ENCODE data around the gene PELI1.
"Not testable (repeated sequence)": the region's sequence is repeated elsewhere in the genome, so short reads cannot be mapped to it uniquely, and the experiment has no call there.

The PELI1 gene

DNA sequence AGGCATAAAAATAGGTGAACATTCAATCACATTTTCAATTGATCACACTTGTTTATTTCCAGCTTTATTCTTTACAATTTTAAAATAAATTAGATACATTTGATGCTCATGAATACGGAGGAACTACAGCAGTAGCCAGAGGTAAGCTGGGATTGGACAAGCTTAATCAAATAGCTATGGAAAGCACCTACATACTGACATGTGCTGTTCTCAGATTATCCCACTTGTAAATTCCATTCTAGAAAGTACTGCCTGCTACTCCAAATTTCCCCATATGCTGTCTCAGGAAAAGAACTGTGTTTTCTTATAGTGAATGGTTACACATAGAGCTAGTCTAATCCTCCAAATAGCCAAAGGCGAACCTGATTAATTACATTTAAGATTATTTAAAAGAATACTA, 24.2 kb downstream of the PELI1 start:
- no peak for DNase-seq

DNA sequence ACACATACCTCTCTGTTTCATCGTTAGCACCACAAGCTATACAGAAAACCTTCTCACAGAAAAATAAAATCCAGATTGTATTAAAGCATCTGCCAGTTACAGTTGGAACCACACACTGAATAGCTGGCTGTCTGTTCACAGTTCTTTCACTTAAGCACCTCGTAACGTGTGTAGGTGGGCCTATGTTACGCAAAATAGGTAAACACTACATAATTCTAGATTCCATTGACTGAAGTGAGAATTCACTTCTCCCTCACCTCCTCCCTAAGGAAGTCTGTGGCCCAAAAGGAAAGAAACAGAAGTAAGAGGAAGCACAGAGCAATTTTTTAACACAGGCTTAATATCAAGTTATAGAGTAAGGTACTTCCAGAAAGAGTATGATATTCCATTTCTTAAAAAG, 24.9 kb downstream of the PELI1 start:
- no peak for DNase-seq

DNA sequence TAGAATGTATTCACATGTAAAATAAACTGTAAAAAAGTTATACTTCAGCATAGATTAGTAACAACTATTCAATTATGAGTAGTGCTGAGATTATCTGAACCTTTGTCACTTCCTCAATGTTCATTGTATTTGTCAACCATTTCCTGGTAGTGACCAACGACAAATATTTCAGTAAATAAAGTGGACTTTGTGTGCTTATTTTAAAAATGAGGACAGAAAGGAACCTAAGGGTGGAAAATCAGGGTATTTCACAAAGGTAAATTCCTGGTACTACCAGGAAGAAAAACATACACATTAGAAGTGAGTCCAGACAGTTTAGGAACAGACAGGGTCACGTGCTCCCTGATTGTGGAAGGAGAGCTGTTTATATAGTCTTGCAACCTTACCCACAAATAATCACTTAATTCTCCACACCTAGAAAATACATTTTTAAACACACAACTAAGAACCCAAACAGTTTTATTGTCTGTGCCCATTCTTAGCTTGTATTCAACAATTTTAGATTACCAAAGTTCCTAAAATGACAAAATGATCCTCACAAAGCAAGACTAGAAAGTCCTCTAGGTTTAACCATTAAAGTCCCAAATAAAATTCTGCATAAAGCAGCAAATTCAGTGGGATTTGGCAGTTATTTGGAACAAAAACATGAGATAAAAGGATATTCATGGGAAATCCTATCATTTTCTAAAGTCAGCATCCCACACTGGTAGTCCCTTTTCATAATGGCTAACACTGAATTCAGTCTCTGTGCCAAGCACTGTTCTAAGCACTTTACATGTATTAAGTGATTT, 28.2 kb downstream of the PELI1 start:
- no peak for DNase-seq

DNA sequence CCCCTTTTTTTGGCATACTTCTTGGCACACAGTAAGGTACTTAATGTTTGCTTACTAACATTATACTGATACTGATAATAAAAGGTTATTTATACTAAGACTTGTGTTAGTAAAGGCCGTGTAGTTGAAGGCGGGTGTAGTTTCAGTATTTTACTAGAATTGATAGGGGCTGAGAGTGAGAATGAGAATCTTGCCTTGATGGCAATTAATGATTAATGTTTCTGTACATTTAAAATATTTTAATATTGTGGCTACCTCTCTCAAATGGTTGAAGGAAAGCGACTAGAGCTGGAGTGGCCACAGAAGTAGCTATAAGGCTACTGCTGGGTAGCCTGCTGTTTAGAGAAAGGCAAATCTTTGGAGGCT, 29.3 kb downstream of the PELI1 start:
- DNase-seq = no peak

DNA sequence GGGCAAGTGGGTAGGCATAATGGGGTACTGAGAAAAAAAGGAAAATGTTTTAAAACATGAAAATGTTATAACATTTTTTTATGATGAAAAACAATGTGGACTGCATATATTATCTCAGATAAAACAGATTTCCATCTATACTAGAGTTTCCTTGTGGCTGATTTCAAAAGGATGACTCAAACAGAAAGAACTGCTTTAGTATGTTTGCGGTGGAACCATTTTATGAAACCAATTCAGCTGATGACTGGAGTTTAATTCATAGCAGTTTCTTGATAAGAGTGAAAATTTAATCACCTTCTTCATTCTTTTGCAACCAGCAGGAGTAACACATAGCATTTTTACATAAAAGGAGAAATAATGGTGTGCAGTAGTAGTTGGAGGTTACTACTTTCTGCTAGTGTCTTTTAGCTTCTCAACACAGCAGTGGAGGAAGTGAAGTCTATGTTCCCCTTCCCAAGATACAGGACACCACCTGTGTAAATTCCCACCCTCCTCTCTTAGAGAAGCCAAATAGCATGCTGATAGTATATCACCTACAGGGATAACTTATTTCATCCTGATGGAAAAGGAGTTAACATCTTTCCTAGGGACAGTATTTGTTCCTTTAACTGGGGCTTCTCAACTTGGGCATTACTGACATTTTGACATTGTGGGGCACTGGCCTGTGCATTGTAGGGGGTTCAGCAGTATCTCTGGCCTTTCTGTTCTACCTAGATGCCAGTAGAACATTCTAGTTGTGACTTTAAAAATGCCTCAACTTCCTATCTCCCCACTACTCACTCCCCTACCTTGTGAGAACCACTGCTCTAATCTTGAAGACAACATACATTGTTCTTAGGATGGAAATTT, 29.9 kb downstream of the PELI1 start:
- no peak for DNase-seq

DNA sequence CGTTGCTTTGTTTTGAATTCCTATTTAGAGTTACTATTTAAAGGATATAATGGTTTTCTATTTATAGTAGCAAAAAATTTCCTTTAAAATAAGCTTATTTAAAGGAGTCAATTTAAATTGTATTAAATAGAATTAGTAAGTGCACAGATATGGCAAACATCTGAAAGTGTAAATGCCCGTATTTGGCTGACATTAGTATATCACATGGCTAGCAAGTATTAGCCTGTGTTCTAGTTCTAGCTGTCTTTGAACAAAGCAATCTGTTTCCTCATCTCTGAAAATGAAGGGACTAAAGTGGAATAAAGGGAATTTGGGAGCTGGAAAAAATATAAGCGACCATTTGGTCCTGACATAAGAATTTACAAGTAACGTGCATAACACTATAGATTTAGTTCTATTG, 32.2 kb downstream of the PELI1 start:
- no peak for DNase-seq

DNA sequence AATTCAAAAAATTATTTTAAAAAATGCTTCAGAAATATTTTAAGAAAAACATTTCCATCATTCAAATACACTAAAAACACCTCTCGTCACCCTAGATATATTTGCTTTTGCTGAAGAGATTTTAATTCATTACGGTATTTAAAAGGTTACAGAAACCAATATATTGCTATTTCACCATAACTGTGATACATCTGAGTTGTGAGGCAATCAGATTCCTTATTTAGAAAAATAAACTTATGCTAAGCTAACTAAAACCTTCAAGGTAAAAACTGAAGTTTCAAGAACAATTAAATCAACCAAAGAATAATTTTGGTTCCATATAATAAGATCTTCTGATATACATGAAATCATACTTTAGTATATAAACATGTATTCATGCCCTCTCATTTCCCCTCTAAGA, 32.8 kb downstream of the PELI1 start:
- DNase-seq = no peak

DNA sequence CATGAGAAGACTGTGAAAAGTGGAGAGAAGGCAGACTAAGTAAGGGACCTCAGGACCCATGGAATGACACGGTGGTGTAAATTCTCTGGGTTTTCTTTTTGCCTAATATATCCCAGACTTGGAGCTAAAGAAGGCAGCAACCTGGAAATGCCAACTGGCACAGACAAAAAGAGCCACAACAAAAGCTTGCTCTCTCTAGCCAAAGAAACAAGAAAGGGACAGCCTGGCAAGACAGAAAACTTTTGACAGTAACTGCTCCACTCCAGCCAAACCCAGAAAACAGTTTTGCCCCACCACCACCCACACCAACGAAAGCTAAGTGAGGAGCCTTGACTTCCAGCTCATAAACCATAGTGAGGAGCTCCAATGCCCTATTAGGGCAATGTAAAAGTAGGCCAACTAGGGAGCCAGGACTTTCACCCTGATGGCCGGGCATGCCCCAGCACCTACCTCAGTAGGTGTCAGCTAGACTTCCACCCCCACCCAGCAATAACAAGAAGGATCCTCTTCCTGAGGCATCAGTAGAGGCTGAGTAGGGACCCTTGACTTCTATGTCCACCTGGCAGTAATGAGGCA, 35.5 kb downstream of the PELI1 start:
- DNase-seq = no peak

DNA sequence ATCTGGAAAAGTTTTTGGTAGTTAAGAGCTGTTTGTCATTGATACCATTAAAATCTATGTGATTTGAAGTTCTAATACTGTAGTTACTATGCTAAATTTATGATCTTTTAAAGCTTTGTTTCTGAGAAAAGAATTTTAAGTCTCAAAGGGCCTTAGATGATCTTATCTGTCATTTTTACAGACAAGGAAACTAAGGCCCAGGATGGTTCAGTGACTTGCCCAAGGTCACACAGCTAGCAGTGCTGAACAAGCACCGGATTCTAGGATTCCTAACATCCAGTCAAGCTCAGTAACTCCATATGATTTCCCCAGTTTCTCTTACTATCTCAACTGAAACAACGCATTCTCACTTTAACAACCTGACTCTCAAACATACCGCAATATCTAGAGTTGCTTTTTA, 37.7 kb downstream of the PELI1 start:
- no peak for DNase-seq

DNA sequence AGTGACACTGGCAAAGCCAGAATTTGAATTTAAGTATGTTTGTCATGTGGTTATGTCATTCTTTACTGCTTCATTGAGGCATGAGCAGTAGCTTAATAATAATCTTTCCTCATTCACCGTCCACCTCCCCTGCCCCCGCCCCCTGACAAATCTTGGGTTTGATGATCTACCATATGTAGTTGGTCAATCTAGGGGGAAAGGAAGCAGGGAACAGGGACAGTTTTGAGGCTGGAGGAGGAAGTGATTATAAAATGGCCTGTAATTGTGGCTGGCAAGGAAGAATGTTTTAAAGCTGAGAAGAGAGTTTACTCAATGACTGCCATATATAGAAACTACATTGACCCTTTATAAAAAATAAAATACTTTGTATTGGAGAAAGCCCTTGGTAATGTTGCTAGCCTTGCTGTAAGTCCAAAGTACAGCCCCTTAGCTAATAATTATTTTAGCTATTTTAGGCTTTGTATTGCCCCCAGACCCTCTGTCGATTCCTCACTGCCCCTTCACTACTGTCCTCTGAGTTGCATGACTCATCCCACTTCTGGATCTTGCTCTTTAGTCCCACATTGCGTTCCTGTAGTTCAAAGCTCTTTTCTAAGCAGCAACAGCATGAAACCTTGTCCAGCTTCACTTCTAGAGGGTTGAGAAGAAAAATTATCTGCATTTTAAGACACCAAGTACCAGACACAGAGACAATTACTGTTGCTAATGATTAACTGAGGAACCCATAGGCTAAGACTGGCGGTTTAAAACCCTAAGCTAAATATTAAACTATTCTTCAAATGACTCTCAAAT, 38.4 kb downstream of the PELI1 start:
- no peak for DNase-seq

DNA sequence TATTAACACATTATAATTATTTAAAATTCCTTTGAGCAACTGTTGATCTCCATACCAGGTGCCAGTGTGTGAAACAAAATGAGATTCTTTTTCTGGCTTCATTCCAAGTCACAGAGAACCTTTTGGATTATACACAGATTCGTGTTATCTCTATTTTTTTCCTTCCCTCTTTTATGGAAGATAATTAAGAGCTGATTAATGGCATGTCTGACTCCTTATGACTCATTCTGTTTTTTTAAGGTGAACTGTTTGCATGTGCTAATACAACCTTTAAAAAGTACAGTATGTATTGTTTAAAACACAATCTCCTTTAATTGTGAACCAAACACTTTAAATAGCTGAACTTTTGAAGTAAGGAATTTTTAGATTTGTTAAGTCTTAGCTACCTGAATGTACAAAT, 39.3 kb downstream of the PELI1 start:
- DNase-seq = no peak

DNA sequence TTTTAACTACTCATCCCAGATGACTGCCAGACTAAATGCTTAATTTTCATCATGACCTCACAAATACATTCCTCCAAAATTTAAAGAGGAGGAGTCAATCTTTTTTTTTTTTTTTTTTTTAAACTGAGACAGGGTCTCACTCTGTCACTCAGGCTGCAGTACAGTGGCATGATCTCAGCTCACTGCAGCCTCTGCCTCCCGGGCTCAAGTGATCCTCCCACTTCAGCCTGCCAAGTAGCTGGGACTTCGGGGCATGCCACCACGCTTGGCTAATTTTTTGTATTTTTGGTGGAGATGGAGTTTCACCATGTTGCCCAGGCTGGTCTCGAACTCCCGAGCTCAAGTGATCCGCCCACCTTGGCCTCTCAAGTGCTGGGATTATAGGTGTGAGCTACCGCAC, 41.5 kb downstream of the PELI1 start:
- not testable (repeated sequence) for DNase-seq

DNA sequence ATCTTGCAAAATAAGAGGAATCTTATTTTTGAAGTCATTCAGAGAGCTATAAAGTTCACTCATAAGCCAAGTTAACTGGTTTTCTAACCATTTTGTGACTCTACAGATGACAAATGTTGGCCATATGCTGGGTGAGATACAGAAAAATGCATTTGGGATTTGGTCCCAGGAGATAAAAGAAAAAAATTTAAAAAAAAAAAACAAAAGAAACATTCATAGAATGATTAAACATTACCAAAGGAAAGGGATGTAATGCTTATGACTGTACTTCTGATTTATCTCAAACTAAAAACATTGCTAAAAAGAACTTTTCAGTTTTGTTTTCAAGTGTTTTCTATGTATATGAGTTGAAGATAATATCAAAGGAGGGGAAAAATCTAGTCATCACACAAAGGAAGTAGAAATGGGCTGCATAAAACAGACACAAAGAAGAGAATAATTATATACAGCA, 43.1 kb downstream of the PELI1 start:
- DNase-seq = no peak

DNA sequence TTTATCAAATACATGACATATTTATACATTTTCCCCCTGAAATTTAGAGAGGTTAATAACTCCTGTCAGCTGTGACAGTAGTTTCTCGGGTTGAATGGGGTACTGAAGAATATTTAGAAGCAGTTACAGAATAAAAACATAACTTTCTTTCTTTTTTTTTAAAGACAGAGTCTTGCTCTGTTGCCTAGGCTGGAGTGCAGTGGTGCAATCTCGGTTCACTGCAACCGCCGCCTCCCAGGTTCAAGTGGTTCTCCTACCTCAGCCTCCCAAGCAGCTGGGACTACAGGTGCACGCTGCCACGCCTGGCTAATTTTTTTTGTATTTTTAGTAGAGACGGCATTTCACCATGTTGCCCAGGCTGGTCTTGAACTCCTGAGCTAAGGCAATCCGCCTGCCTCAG, 43.6 kb downstream of the PELI1 start:
- DNase-seq = not testable (repeated sequence)

DNA sequence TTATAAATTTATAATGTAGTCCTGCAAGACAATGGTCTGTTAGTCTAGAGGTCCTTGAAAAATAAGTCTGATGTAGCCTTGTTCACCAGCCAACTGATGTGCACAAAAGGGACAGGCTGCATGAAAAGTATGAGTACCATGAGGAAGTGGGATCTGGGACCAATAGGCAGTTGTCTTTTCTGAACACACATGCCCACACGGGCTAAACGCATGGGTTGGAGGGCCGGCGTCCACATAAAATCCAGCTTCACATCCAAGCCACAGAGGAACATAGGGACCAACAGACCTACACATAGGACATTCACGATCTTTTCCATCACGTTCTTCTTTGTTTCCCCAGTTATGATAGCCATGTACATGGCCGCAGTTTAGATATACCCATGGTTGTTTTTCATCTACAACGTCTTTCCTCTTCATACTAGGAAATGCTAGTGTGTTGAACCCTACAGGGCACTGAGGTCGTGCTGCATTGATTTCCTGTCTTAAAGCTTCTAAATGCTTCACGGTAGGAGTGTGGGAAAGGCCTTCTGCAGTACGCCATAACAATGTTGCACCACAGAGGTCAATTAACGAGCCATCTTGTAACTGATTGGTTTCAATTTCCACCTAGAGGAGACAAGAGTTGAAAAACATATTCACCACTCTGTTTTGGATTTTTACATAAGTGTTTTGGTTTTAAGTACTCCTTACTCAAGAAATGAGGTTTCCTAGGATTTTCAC, 49.4 kb downstream of the PELI1 start:
- DNase-seq = no peak

DNA sequence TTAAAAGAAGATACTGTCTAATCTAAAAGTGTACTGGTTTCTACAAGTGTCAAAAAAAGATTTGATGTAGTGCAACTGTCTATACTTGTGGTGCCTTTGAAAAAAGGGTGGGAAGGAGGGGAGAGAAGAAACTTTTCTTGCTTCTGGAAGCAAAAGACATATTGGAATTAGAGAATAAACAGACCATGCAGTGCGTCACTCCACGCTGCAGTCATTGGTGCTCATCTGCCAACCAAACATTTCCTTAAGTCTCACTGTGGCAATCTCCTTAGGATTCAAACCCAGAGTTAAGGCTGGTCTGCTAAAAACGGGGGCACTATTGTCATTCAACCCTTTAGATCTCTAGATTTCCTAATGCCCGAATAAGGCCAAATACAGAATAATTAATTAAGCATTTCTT, 50.9 kb downstream of the PELI1 start:
- no peak for DNase-seq

DNA sequence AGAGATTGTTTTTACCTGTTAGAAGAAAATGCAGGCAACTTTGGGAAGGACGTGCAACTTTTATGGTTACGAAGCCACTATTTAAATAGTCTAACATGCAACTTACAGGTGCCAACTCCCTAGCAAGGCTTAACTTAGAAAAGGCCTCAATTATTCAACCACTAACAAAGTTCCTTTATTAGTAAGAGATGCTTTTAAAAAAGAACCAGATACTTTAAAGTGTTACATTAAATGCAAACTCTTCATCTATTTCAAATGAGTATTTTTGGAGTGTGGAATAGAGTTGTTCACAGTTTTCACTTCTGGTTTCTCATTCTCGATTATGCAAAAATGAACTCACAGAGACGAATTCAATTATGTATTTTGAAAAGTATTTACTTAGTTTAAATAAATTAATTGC, 51.7 kb downstream of the PELI1 start:
- DNase-seq = no peak

DNA sequence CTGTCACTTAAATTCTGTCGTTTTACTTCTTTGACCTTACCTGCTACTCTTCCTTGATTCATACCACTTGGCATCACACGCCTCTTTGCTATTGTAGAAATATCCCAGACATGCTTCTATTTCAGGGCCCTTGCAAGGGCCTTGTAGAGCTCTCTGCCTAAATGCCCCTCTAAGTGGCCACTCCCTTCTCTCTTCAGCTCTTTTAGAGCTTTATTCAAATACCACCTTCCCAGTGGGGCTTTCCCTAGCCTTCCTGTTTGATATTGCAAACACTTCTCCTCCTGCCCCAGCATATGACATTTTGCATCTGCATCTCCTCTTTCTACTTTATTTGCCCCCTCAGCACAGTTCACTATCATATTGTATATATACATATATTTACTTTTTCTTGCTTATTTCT, 54.0 kb downstream of the PELI1 start:
- DNase-seq = no peak

DNA sequence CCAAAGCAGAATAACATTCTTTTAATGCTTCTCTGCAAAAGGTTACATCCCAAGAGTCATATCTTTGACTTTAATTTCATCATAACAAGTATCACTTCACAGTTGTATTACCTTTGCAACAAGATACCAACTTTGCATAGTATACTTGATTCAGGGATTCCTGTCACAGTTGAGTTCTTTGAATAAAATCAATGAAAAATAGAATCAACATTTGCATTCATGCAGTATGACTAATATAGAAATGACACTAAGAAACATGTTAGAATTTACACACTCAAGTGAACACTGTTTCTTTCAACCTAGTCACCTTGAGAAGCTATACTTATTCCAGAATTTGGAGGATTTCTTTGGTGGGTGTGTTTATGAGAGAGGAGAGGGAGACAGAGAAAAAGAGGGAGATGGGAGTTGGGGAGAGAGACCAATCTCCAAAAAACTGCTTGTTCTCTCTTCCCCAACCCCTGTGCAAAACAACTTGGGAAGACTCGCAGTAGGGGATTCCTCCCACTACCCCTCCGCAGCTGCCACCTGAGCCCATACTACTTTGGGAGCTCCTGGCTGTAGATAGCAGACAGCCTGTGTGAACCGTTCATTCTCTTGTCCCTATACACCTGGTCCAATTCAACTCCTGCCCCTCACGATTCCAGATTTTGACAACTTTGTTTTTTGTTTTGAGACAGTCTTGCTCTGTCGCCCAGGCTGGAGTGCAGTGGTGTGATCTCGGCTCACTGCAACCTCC, 57.7 kb downstream of the PELI1 start:
- DNase-seq = no peak

DNA sequence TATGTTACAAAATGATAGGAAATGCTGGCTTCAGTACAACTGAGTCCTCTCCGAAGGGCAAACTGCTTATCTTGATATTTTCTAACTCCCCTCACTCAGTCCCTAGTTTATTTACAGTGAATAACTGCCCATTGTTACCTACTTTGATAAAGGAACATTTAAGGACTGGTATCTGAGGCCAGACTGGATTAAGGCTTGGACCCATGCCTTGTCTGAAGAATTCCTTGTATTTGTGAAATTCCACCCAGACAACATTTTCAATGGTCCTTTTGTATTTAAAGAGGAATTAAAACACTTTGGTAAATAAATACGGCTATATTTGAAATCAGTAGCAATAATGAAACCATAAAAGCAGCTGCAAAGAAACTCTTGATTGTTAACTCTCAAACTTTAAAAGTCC, 58.3 kb downstream of the PELI1 start:
- DNase-seq = no peak

DNA sequence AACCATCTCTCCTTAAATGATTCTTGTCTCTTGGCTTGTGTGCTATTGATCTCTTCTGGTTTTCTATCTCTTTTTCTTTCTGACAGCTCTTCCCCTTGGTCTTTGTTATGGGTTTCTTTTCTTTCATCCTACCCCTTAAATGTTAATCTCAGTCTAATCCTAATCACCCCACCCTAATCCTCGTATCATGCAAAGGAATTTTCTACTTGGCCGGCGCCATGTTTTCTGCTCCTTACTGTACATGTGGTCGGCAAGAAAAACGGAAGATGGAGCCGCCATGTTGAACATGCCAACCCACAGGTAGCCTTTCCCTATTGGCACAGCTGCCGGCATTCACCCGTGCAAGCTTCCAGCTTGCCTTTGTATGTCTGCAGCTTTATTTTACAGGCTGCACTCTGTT, 63.2 kb downstream of the PELI1 start:
- no peak for DNase-seq

DNA sequence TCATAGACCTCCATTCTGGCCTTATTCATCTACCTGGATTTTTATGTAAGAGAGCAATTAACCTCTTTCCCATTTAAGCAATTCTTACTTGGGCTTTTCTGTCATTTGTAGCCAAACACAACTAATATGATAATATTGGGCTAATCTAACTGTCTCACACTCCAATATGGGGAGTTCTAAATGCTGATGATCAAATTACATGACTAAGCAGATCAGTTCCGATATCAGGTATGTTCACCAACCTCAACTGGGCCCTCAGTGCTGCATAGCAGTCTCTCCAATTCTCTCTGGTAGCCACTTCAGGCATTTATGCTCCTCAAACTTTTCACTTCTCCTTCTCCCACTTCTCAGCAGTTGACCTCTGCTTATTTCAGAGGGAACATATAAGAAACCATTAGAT, 64.0 kb downstream of the PELI1 start:
- no peak for DNase-seq

Measured in NK-92 treated with Interleukin-12 subunit alpha and Interleukin-12 subunit beta, amount 100 ng/mL, for 24 hours (cell line).